HepG2 (cell line): ENCODE data around the gene NOSTRIN. TPM values are rescaled to one million over a fixed set of nuclear protein-coding genes. Genes with fewer than 3 reads are reported as not detected.

Source experiments
- ATF3 ChIP-seq: sonication (generic); formaldehyde crosslinking; IDR thresholded peaks from 2 replicates; pipeline ENCODE4 v1.4.0; 2020; ENCODE audit warnings: missing genetic modification reagents
- ATF4 ChIP-seq, 2 experiments: fragments of 450-650 bp in 1 of 2; sonication (generic) in 1 of 2; formaldehyde crosslinking; IDR thresholded peaks; 2 replicates each; pipeline versions ENCODE4 v1.5.0 to v1.8.0; 2020 to 2022; ENCODE audit warnings: mild to moderate bottlenecking in 1 of 2, missing genetic modification reagents in 1 of 2
- CSRNP2 ChIP-seq: sonication (generic); formaldehyde crosslinking; conservative IDR thresholded peaks from 2 replicates; pipeline ENCODE4 v1.8.0; 2022; ENCODE audit warnings: low read depth, missing genetic modification reagents
- E2F1 ChIP-seq: sonication (generic); formaldehyde crosslinking; IDR thresholded peaks from 2 replicates; pipeline ENCODE4 v1.5.0; 2020; ENCODE audit warnings: missing genetic modification reagents
- GABPA ChIP-seq, 2 experiments: IDR thresholded peaks; 2 replicates each; pipeline ENCODE4 v1.6.1; 2011 to 2016; ENCODE audit warnings: low read depth in 2 of 2, low read length in 1 of 2, missing biosample characterization in 1 of 2, missing genetic modification characterization in 1 of 2
- HOXA3 ChIP-seq: sonication (generic); formaldehyde crosslinking; IDR thresholded peaks from 2 replicates; pipeline ENCODE4 v1.5.0; 2020; ENCODE audit warnings: missing genetic modification reagents
- IRF9 ChIP-seq: sonication (generic); formaldehyde crosslinking; IDR thresholded peaks from 2 replicates; pipeline ENCODE4 v1.8.0; 2022; ENCODE audit warnings: missing genetic modification reagents, mild to moderate bottlenecking, borderline replicate concordance
- KDM3A ChIP-seq: IDR thresholded peaks from 2 replicates; pipeline ENCODE4 v1.6.1; 2018; ENCODE audit warnings: low read depth, missing compliant biosample characterization
- LBX2 ChIP-seq: sonication (generic); formaldehyde crosslinking; IDR thresholded peaks from 2 replicates; pipeline ENCODE4 v1.5.0; 2020; ENCODE audit warnings: missing genetic modification reagents, mild to moderate bottlenecking, borderline replicate concordance
- MAF1 ChIP-seq: sonication (generic); formaldehyde crosslinking; IDR thresholded peaks from 2 replicates; pipeline ENCODE4 v1.5.0; 2020; ENCODE audit warnings: missing genetic modification reagents, borderline replicate concordance
- MIER2 ChIP-seq: IDR thresholded peaks from 2 replicates; pipeline ENCODE4 v1.6.1; 2016; ENCODE audit warnings: missing biosample characterization, missing genetic modification reagents
- RFX5 ChIP-seq: IDR thresholded peaks from 2 replicates; pipeline ENCODE4 v1.6.1; 2011; ENCODE audit warnings: low read depth, low read length, improper control_type of control experiment
- RFXANK ChIP-seq: IDR thresholded peaks from 2 replicates; pipeline ENCODE4 v1.6.1; 2016
- RXRB ChIP-seq: IDR thresholded peaks from 2 replicates; pipeline ENCODE4 v1.6.1; 2016; ENCODE audit warnings: borderline replicate concordance, missing genetic modification reagents, missing compliant biosample characterization
- SKI ChIP-seq: fragments of 450-650 bp; IDR thresholded peaks from one replicate; pipeline ENCODE4 v1.6.1; 2018; ENCODE audit warnings: mild to moderate bottlenecking; ENCODE audit not compliant: partially characterized antibody
- THYN1 ChIP-seq: sonication (generic); formaldehyde crosslinking; IDR thresholded peaks from 2 replicates; pipeline ENCODE4 v1.8.1; 2023; ENCODE audit warnings: low read depth, mild to moderate bottlenecking, moderate library complexity, missing genetic modification reagents, borderline replicate concordance
- ZNF281 ChIP-seq: sonication (generic); formaldehyde crosslinking; IDR thresholded peaks from 2 replicates; pipeline ENCODE4 v1.4.0; 2020; ENCODE audit warnings: missing genetic modification reagents, borderline replicate concordance
- ZNF558 ChIP-seq: sonication (generic); formaldehyde crosslinking; IDR thresholded peaks from 2 replicates; pipeline ENCODE4 v1.9.0; 2022; ENCODE audit warnings: mild to moderate bottlenecking, missing genetic modification reagents, borderline replicate concordance
- ZNF776 ChIP-seq: sonication (generic); formaldehyde crosslinking; IDR thresholded peaks from 2 replicates; pipeline ENCODE4 v1.4.0; 2020; ENCODE audit warnings: mild to moderate bottlenecking, missing genetic modification reagents
- polyA plus RNA-seq, 8 experiments: library from polyadenylated mRNA; depleted of rRNA in 3 of 8; stranded (reverse) in 7 of 8; unstranded in 1 of 8; fragments of >200 nt; fragmentation: Illumina TruSeq in 4 of 8; extraction: Trizol in 4 of 8; gene quantifications; 2 replicates each; pipeline versions ENCODE4 v1.2.1 to v1.2.3, GENCODE V29; 2011 to 2016; ENCODE audit warnings: low read depth in 4 of 8, missing spikeins in 1 of 8, mixed read lengths in 1 of 8; ENCODE audit not compliant: insufficient read depth in 1 of 8
- total RNA-seq, 5 experiments: library from RNA; depleted of rRNA; stranded (reverse); fragments of >200 nt; fragmentation: Illumina TruSeq; extraction: Trizol; gene quantifications; 2 replicates each; pipeline ENCODE4 v1.2.3, GENCODE V29; 2016; ENCODE audit warnings: low read depth in 1 of 5

NOSTRIN gene
- total and polyA plus RNA-seq, 2 of the 13 experiments (the other 11 are each of a cell fraction or from before 2014, with no cell fraction given) = 0.22 TPM

- TF ChIP-seq ATF4 (CRISPR knock-in tag; IDR thresholded peaks at IDR 0.05) = peak in 1 of 2 experiments; percentile 66; a peak in 1 of 4 replicates
- no peak for TF ChIP-seq SKI
- peak; percentile 52; the same call in 1 of the 2 replicates for TF ChIP-seq GABPA (IDR thresholded peaks at IDR 0.05; ENCODE audit: low read depth, low read length)
- TF ChIP-seq GABPA (CRISPR knock-in tag; IDR thresholded peaks at IDR 0.05; ENCODE audit: low read depth) = peak; percentile 85
- no peak for TF ChIP-seq LBX2
- no peak for TF ChIP-seq ATF3 (CRISPR knock-in tag)
- TF ChIP-seq ZNF776 (CRISPR knock-in tag) = 0 out of 2 replicates have a peak, but pooled peaks have one; percentile 18
- TF ChIP-seq HOXA3 (CRISPR knock-in tag) = peak; percentile 81
- no peak for TF ChIP-seq MAF1 (CRISPR knock-in tag)
- no peak for TF ChIP-seq ZNF558 (CRISPR knock-in tag)
- no peak; the same call in 1 of the 2 replicates for TF ChIP-seq ZNF281
- TF ChIP-seq RFXANK = no peak
- TF ChIP-seq RXRB (CRISPR knock-in tag) = 0 out of 2 replicates have a peak, but pooled peaks have one; percentile 26
- TF ChIP-seq RFX5 = peak; percentile 37; the same call in 1 of the 2 replicates
- no peak for TF ChIP-seq CSRNP2 (CRISPR knock-in tag)
- TF ChIP-seq THYN1 (CRISPR knock-in tag) = no peak
- no peak for TF ChIP-seq MIER2 (CRISPR knock-in tag)
- TF ChIP-seq KDM3A (CRISPR knock-in tag) = 0 out of 2 replicates have a peak, but pooled peaks have one; percentile 67
- no peak for TF ChIP-seq IRF9
- TF ChIP-seq E2F1 (CRISPR knock-in tag) = peak; percentile 100
Measured at GRCh38 chr2:168890006-168890782, 87.8 kb downstream of the NOSTRIN start, which contains the start of gene SPC25 (continued).
